HEK293 (cell line): ENCODE results near the gene IWS1.

Source experiments
- CTCF ChIA-PET: fragments of 350-600 bp; formaldehyde crosslinking; extraction: SDS; loops from one replicate; lab custom pipeline; 2021; ENCODE audit warnings: antibody characterized with exemption; lab: Yijun Ruan, JAX
- POLR2A ChIA-PET: fragments of 300-600 bp; formaldehyde crosslinking; extraction: SDS; loops from one replicate; lab custom pipeline; 2020; ENCODE audit warnings: antibody characterized with exemption, inconsistent platforms; lab: Yijun Ruan, JAX
- H3K27ac ChIP-seq: fragments of 200-500 bp; sonication (Bioruptor generic); 2 replicates; pipeline ENCODE4 v1.5.1; 2014; ENCODE audit warnings: low read depth, low read length, control low read depth, inconsistent platforms; ENCODE audit errors: extremely low read depth
- H3K36me3 ChIP-seq, 2 experiments: fragments of 200-500 bp in 1 of 2; sonication (Bioruptor generic) in 1 of 2; 1 replicate in 1 of 2; 2 replicates in 1 of 2; pipeline ENCODE4 v1.5.1; 2014 to 2017; ENCODE audit warnings: inconsistent platforms in 2 of 2, low read length in 2 of 2; ENCODE audit not compliant: control insufficient read depth in 2 of 2, insufficient read depth in 1 of 2
- H3K4me1 ChIP-seq: fragments of 200-500 bp; sonication (Bioruptor generic); 2 replicates; pipeline ENCODE4 v1.5.1; 2014; ENCODE audit warnings: mild to moderate bottlenecking, low read length, inconsistent platforms; ENCODE audit not compliant: control insufficient read depth, insufficient read depth
- H3K4me3 ChIP-seq: 2 replicates; pipeline ENCODE4 v1.5.1; 2011; ENCODE audit warnings: low read depth, mild to moderate bottlenecking, control low read depth, low read length, moderate library complexity
- H3K9me3 ChIP-seq: fragments of 200-500 bp; sonication (Bioruptor generic); 2 replicates; pipeline ENCODE4 v1.5.1; 2014; ENCODE audit warnings: low read depth, low read length, inconsistent platforms; ENCODE audit not compliant: control insufficient read depth, insufficient read depth
- KLF8 ChIP-seq: fragments of 450-650 bp; formaldehyde crosslinking; IDR thresholded peaks from 2 replicates; pipeline ENCODE4 v1.5.1; 2016; ENCODE audit warnings: missing biosample characterization, missing genetic modification characterization
- REPIN1 ChIP-seq: fragments of 450-650 bp; formaldehyde crosslinking; IDR thresholded peaks from 2 replicates; pipeline ENCODE4 v1.5.1; 2017; ENCODE audit warnings: missing biosample characterization, missing genetic modification characterization, low read depth
- ZNF23 ChIP-seq: fragments of 450-650 bp; formaldehyde crosslinking; IDR thresholded peaks from 2 replicates; pipeline ENCODE4 v1.5.1; 2016; ENCODE audit warnings: missing biosample characterization, missing genetic modification characterization, borderline replicate concordance
- ZNF239 ChIP-seq: fragments of 450-650 bp; formaldehyde crosslinking; IDR thresholded peaks from 2 replicates; pipeline ENCODE4 v1.5.1; 2016; ENCODE audit warnings: missing biosample characterization, missing genetic modification characterization
- ZNF521 ChIP-seq: fragments of 450-650 bp; formaldehyde crosslinking; IDR thresholded peaks from 2 replicates; pipeline ENCODE4 v1.5.1; 2017; ENCODE audit warnings: missing biosample characterization, mild to moderate bottlenecking, missing genetic modification characterization
- ZNF530 ChIP-seq: fragments of 450-650 bp; formaldehyde crosslinking; IDR thresholded peaks from 2 replicates; pipeline ENCODE4 v1.5.1; 2016; ENCODE audit warnings: low read depth, missing biosample characterization, missing genetic modification characterization
- ZNF555 ChIP-seq: fragments of 450-650 bp; formaldehyde crosslinking; conservative IDR thresholded peaks from 2 replicates; pipeline ENCODE4 v1.5.1; 2017; ENCODE audit warnings: missing biosample characterization, mild to moderate bottlenecking, missing genetic modification characterization, inconsistent platforms
- ZNF670 ChIP-seq: fragments of 450-650 bp; formaldehyde crosslinking; IDR thresholded peaks from 2 replicates; pipeline ENCODE4 v1.5.1; 2016; ENCODE audit warnings: missing biosample characterization, missing genetic modification characterization, low read depth
- ZNF707 ChIP-seq: fragments of 450-650 bp; formaldehyde crosslinking; IDR thresholded peaks from 2 replicates; pipeline ENCODE4 v1.5.1; 2016; ENCODE audit warnings: missing biosample characterization, missing genetic modification characterization
- ZNF768 ChIP-seq: fragments of 450-650 bp; formaldehyde crosslinking; IDR thresholded peaks from 2 replicates; pipeline ENCODE4 v1.5.1; 2018; ENCODE audit warnings: missing biosample characterization, mild to moderate bottlenecking, missing genetic modification characterization
- ZNF785 ChIP-seq: fragments of 450-650 bp; formaldehyde crosslinking; IDR thresholded peaks from 2 replicates; pipeline ENCODE4 v1.5.1; 2016; ENCODE audit warnings: missing biosample characterization, missing genetic modification characterization
- TF ChIP-seq, protein P1 (sequence below): fragments of 450-650 bp; IDR thresholded peaks from 2 replicates; pipeline ENCODE4 v1.5.1; 2018; ENCODE audit warnings: missing biosample characterization, mild to moderate bottlenecking, missing genetic modification characterization
- TF ChIP-seq, protein P2 (sequence below): fragments of 450-650 bp; formaldehyde crosslinking; IDR thresholded peaks from 2 replicates; pipeline ENCODE4 v1.5.1; 2016; ENCODE audit warnings: missing biosample characterization, missing genetic modification characterization
- TF ChIP-seq, protein P3 (sequence below): fragments of 450-650 bp; formaldehyde crosslinking; IDR thresholded peaks from 2 replicates; pipeline ENCODE4 v1.5.1; 2016; ENCODE audit warnings: missing biosample characterization, missing genetic modification characterization, low read depth
- TF ChIP-seq, protein P4 (sequence below): fragments of 450-650 bp; formaldehyde crosslinking; conservative IDR thresholded peaks from 2 replicates; pipeline ENCODE4 v1.5.1; 2016; ENCODE audit warnings: low read depth, missing biosample characterization, missing genetic modification characterization
- TF ChIP-seq, protein P5 (sequence below): fragments of 450-650 bp; formaldehyde crosslinking; IDR thresholded peaks from 2 replicates; pipeline ENCODE4 v1.5.1; 2016; ENCODE audit warnings: missing biosample characterization, missing genetic modification characterization

The IWS1 gene

DNA sequence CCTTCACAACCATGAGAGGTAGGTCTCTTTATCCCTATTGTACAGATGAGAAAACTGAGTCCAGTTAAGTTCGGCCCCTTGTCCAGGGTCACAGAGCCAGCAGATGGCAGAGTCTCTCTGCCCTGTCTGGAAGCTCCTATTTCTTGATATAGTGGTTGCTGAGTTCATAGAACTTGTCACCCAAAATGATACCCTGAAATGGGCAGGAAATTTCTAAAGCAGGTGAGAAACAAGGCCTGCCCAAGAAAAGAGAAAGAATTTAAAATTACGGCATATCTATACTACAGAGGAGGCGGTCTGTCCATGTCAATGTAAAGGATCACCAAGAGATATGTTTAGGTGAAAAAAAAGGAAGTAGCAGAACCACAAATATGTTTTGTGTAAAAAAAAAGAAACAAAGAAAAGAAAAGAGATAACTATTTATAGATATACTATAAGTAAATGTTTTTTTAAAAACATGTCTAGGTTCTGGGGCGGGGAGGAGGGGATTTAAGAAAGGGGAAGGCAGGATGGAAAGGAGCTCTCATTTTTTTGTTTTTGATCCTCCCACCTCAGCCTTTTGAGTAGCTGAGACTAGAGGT, 49.0 kb upstream of the IWS1 start (continued):
- TF ChIP-seq, protein P1, sequence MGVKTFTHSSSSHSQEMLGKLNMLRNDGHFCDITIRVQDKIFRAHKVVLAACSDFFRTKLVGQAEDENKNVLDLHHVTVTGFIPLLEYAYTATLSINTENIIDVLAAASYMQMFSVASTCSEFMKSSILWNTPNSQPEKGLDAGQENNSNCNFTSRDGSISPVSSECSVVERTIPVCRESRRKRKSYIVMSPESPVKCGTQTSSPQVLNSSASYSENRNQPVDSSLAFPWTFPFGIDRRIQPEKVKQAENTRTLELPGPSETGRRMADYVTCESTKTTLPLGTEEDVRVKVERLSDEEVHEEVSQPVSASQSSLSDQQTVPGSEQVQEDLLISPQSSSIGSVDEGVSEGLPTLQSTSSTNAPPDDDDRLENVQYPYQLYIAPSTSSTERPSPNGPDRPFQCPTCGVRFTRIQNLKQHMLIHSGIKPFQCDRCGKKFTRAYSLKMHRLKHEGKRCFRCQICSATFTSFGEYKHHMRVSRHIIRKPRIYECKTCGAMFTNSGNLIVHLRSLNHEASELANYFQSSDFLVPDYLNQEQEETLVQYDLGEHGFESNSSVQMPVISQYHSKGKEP = no peak
- TF ChIP-seq, protein P2, sequence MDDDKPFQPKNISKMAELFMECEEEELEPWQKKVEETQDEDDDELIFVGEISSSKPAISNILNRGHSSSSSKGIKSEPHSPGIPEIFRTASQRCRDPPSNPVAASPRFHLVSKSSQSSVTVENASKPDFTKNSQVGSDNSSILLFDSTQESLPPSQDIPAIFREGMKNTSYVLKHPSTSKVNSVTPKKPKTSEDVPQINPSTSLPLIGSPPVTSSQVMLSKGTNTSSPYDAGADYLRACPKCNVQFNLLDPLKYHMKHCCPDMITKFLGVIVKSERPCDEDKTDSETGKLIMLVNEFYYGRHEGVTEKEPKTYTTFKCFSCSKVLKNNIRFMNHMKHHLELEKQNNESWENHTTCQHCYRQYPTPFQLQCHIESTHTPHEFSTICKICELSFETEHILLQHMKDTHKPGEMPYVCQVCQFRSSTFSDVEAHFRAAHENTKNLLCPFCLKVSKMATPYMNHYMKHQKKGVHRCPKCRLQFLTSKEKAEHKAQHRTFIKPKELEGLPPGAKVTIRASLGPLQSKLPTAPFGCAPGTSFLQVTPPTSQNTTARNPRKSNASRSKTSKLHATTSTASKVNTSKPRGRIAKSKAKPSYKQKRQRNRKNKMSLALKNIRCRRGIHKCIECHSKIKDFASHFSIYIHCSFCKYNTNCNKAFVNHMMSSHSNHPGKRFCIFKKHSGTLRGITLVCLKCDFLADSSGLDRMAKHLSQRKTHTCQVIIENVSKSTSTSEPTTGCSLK (tag by site-specific recombination) = no peak
- TF ChIP-seq ZNF768 (tag by site-specific recombination) = no peak
- no peak for TF ChIP-seq ZNF555
- no peak for TF ChIP-seq ZNF23 (tag by site-specific recombination)
- TF ChIP-seq, protein P3, sequence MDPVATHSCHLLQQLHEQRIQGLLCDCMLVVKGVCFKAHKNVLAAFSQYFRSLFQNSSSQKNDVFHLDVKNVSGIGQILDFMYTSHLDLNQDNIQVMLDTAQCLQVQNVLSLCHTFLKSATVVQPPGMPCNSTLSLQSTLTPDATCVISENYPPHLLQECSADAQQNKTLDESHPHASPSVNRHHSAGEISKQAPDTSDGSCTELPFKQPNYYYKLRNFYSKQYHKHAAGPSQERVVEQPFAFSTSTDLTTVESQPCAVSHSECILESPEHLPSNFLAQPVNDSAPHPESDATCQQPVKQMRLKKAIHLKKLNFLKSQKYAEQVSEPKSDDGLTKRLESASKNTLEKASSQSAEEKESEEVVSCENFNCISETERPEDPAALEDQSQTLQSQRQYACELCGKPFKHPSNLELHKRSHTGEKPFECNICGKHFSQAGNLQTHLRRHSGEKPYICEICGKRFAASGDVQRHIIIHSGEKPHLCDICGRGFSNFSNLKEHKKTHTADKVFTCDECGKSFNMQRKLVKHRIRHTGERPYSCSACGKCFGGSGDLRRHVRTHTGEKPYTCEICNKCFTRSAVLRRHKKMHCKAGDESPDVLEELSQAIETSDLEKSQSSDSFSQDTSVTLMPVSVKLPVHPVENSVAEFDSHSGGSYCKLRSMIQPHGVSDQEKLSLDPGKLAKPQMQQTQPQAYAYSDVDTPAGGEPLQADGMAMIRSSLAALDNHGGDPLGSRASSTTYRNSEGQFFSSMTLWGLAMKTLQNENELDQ (tag by site-specific recombination) = no peak
- TF ChIP-seq, protein P4, sequence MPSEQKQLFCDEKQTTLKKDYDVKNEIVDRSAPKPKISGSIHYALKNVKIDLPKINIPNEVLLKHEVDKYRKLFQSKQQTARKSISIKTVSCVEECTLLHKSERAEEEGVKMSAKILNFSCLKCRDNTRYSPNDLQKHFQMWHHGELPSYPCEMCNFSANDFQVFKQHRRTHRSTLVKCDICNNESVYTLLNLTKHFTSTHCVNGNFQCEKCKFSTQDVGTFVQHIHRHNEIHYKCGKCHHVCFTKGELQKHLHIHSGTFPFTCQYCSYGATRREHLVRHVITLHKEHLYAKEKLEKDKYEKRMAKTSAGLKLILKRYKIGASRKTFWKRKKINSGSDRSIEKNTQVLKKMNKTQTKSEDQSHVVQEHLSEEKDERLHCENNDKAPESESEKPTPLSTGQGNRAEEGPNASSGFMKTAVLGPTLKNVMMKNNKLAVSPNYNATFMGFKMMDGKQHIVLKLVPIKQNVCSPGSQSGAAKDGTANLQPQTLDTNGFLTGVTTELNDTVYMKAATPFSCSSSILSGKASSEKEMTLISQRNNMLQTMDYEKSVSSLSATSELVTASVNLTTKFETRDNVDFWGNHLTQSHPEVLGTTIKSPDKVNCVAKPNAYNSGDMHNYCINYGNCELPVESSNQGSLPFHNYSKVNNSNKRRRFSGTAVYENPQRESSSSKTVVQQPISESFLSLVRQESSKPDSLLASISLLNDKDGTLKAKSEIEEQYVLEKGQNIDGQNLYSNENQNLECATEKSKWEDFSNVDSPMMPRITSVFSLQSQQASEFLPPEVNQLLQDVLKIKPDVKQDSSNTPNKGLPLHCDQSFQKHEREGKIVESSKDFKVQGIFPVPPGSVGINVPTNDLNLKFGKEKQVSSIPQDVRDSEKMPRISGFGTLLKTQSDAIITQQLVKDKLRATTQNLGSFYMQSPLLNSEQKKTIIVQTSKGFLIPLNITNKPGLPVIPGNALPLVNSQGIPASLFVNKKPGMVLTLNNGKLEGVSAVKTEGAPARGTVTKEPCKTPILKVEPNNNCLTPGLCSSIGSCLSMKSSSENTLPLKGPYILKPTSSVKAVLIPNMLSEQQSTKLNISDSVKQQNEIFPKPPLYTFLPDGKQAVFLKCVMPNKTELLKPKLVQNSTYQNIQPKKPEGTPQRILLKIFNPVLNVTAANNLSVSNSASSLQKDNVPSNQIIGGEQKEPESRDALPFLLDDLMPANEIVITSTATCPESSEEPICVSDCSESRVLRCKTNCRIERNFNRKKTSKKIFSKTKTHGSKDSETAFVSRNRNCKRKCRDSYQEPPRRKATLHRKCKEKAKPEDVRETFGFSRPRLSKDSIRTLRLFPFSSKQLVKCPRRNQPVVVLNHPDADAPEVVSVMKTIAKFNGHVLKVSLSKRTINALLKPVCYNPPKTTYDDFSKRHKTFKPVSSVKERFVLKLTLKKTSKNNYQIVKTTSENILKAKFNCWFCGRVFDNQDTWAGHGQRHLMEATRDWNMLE = no peak
- no peak for TF ChIP-seq KLF8 (tag by site-specific recombination)

DNA sequence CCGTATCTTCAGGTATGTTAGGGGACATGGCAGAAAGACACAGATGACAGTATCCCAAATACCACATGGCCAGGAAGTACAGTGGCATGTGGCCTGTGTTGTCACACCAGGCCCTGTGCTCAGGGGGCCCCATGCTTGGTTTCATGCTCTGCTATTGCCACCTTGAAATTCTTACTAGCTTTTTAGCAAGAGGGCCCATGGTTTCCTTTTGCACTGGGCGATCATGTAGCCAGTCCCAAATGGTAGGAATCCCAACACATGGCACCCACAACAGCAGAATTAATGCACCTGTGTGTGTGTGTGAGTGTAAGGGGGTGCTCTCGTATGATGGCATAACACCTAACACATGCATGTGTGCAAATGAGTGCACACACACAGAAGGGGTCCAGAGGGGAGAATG, 48.4 kb upstream of the IWS1 start:
- H3K27ac ChIP-seq = no peak overlapping the region
- TF ChIP-seq REPIN1 (tag by site-specific recombination) (no peak), ZNF670 (tag by site-specific recombination) (no peak), ZNF785 (tag by site-specific recombination) (no peak), ZNF239 (tag by site-specific recombination) (no peak), ZNF707 (no peak), ZNF530 (tag by site-specific recombination) (no peak), ZNF521 (tag by site-specific recombination) (no peak)
- TF ChIP-seq, protein P5, sequence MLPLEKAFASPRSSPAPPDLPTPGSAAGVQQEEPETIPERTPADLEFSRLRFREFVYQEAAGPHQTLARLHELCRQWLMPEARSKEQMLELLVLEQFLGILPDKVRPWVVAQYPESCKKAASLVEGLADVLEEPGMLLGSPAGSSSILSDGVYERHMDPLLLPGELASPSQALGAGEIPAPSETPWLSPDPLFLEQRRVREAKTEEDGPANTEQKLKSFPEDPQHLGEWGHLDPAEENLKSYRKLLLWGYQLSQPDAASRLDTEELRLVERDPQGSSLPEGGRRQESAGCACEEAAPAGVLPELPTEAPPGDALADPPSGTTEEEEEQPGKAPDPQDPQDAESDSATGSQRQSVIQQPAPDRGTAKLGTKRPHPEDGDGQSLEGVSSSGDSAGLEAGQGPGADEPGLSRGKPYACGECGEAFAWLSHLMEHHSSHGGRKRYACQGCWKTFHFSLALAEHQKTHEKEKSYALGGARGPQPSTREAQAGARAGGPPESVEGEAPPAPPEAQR (tag by site-specific recombination) = no peak
- TF ChIP-seq, all 188 proteins: peak for 0
- Histone ChIP-seq H3K9me3 (no peaks in the 10 kb centered on the region), H3K36me3 (no peaks in the 10 kb centered on the region), H3K4me1 (no peaks in the 10 kb centered on the region), H3K4me3 (no peak overlapping the region)
- ChIA-PET POLR2A (no interaction called here), CTCF (interaction anchor here (0.6 to 1.2 kb wide), 3 partner anchors 17 to 36 kb away, joined by 3 to 5 read pairs (median 4); no protein-coding TSS in a partner anchor)
